HepG2 (cell line): Measurements from ENCODE around the gene DCC.

Experiments
- CREB1 ChIP-seq, 2 experiments: fragments of 450-650 bp in 1 of 2; IDR thresholded peaks; 2 replicates each; pipeline ENCODE4 v1.6.1; 2016 to 2017; ENCODE audit warnings: control low read depth in 1 of 2, mild to moderate bottlenecking in 1 of 2, missing compliant biosample characterization in 1 of 2, missing genetic modification characterization in 1 of 2
- CREB3 ChIP-seq: sonication (generic); formaldehyde crosslinking; IDR thresholded peaks from 2 replicates; pipeline ENCODE4 v1.5.0; 2020; ENCODE audit warnings: missing genetic modification reagents
- CSRNP1 ChIP-seq: sonication (generic); formaldehyde crosslinking; IDR thresholded peaks from 2 replicates; pipeline ENCODE4 v1.8.1; 2023; ENCODE audit warnings: mild to moderate bottlenecking, missing genetic modification reagents
- RAD21 ChIP-seq: fragments of 450-650 bp; formaldehyde crosslinking; IDR thresholded peaks from 2 replicates; pipeline ENCODE4 v1.5.0; 2020; ENCODE audit warnings: mild to moderate bottlenecking
- ZNF121 ChIP-seq: sonication (generic); formaldehyde crosslinking; IDR thresholded peaks from 2 replicates; pipeline ENCODE4 v1.5.0; 2020; ENCODE audit warnings: mild to moderate bottlenecking, missing genetic modification reagents
- ZNF234 ChIP-seq: sonication (generic); formaldehyde crosslinking; conservative IDR thresholded peaks from 2 replicates; pipeline ENCODE4 v1.5.1; 2020; ENCODE audit warnings: mild to moderate bottlenecking, missing genetic modification reagents
- ZNF740 ChIP-seq: sonication (generic); formaldehyde crosslinking; IDR thresholded peaks from 2 replicates; pipeline ENCODE4 v1.4.0; 2020; ENCODE audit warnings: missing genetic modification reagents

DNA sequence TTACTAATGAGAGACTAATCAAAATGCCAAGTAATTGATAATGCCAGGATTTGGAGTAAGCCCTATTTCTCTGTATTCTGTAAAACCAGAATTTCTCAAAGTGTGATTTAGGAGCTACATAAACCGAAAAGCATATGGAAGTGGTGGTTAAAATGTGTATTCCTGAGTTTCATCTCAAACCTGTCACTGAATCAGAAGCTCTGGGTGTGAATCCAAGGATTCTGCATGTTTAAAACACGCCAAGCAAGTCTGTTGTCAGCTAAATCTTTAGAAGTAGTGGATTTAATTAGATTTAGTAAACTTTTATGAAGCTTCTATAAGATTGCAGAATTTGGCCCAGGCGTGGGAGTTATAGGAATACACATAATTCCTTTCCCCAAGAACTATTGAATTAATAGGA lies 700.3 kb downstream of the DCC start:
- TF ChIP-seq CSRNP1 (CRISPR knock-in tag) (no peak), ZNF234 (CRISPR knock-in tag) (no peak), CREB1 (IDR thresholded peaks at IDR 0.05) (no peak), CREB1 (CRISPR knock-in tag; IDR thresholded peaks at IDR 0.05) (no peak), ZNF121 (CRISPR knock-in tag) (no peak), CREB3 (CRISPR knock-in tag) (no peak), ZNF740 (CRISPR knock-in tag) (no peak), RAD21 (no peak)
